Mesothelial cell of epicardium (in vitro differentiated cells): ENCODE data around the gene PMVK. TPM values are rescaled to one million over a fixed set of nuclear protein-coding genes. Genes with fewer than 3 reads are reported as not detected.
A peak's percentile ranks its signal among the peaks of the same experiment; 100 is the strongest.

Source experiments
- DNase-seq, 2 experiments: peaks; one replicate each; pipeline ENCODE4 v3.0.0; 2021; ENCODE audit warnings: low spot score in 2 of 2; ENCODE audit not compliant: unreplicated experiment in 2 of 2
- H3K27ac Mint-ChIP-seq: 2 replicates; pipeline ENCODE4 v1.8.0; 2021; ENCODE audit warnings: mixed read lengths
- H3K27me3 Mint-ChIP-seq: 2 replicates; pipeline ENCODE4 v1.8.0; 2021; ENCODE audit warnings: low read depth, mixed read lengths
- H3K36me3 Mint-ChIP-seq: 2 replicates; pipeline ENCODE4 v1.8.0; 2021; ENCODE audit warnings: mixed read lengths
- H3K4me1 Mint-ChIP-seq: 2 replicates; pipeline ENCODE4 v1.8.0; 2021; ENCODE audit warnings: mixed read lengths
- H3K4me3 Mint-ChIP-seq: 2 replicates; pipeline ENCODE4 v1.8.0; 2021; ENCODE audit warnings: mild to moderate bottlenecking, moderate library complexity, mixed read lengths
- H3K9me3 Mint-ChIP-seq: 2 replicates; pipeline ENCODE4 v1.8.0; 2021; ENCODE audit warnings: mixed read lengths
- total RNA-seq: library from RNA; stranded (reverse); gene quantifications from 3 replicates; pipeline ENCODE4 v1.2.1, GENCODE V29; 2021
- TF ChIP-seq, protein P1 (sequence below): fragments of 200-600 bp; sonication (generic); IDR thresholded peaks from one replicate; pipeline ENCODE4 v1.5.0; 2021; ENCODE audit warnings: antibody characterized with exemption; ENCODE audit not compliant: unreplicated experiment

Gene PMVK
- total RNA-seq, 1 donor from 2014 or later = 20.5 TPM

DNA sequence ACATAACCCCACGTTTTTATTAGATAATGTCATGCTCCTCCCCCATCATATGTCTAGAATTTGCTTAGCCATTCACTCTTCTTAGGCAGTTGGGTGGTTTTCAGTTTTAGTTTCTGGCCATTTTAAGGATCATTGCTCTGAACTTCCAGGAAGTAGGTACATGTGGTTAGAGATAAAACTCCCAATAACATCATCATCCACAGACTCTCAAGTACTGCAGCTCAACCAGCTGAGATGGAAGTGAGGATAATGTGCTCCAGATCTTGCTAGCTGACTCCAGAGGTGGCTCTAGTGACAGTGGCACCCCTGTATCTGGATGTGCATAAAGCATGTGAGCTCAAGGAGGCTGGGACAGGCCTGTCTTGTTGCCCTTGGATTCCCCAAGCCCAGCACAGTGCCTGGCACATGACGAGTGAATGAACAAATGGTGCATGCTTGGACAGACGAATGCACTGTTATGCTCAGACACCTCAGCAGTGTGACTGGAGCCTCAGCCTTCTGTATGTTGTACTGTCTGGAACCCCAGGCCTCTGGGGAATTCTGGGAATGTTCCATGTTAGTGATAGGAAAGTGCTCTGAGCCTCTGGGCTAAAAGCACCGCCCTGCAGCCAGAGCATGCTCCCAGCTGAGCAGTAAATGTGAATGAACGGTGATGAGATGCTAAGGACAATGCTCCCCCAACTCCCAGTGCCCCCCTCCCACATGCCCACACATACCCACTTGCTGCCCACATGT is 50.1 kb downstream of the PMVK start:
- DNase-seq = no peak
- TF ChIP-seq, protein P1, sequence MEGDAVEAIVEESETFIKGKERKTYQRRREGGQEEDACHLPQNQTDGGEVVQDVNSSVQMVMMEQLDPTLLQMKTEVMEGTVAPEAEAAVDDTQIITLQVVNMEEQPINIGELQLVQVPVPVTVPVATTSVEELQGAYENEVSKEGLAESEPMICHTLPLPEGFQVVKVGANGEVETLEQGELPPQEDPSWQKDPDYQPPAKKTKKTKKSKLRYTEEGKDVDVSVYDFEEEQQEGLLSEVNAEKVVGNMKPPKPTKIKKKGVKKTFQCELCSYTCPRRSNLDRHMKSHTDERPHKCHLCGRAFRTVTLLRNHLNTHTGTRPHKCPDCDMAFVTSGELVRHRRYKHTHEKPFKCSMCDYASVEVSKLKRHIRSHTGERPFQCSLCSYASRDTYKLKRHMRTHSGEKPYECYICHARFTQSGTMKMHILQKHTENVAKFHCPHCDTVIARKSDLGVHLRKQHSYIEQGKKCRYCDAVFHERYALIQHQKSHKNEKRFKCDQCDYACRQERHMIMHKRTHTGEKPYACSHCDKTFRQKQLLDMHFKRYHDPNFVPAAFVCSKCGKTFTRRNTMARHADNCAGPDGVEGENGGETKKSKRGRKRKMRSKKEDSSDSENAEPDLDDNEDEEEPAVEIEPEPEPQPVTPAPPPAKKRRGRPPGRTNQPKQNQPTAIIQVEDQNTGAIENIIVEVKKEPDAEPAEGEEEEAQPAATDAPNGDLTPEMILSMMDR = no peak
- Mint-ChIP-seq H3K27ac (no peak overlapping the region), H3K9me3 (no peaks in the 10 kb centered on the region), H3K4me1 (peaks cover 10% of the 10 kb centered on the region), H3K27me3 (peaks cover 20% of the 10 kb centered on the region), H3K4me3 (no peak overlapping the region), H3K36me3 (no peaks in the 10 kb centered on the region)

DNA sequence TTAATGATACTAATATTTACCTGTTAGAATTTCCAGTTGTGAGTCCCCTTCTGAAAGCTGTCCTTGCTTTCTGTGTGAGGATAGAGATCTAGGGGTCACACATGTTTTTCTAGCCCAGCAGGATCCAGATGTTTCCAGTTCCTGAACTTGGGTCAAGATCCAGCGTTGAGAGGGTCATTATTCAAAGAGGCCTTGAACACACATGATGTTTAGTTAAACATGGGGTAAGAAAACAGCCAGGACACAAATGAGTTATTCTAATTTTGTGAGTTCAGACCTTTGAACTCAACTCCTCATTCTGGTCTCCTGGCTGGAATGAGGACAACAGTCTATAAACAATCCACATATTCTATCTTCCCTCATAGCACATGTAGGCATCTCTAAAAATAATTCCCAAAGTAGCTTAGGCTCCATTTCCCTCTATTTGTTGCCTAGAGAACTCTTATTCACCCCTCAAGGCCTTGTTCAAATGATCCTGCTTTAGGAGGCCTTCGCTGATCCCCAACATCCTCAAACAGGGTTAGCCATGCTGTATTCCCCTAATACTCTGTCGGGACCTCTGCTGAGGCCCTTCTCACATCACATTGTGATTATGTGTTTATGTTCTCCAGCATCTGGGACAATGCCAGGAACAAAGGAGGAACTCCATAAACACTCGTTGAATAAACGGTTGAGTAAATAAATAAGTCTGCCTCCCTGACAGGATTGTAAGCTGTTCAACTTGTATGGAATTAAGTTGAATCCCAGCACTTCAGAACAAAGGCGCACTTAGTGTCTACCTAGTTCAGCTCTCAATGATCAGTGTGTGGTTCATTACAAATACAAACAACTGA is 51.4 kb downstream of the PMVK start:
- H3K4me1 Mint-ChIP-seq = peaks cover 7% of the 10 kb centered on the region
- no peak for DNase-seq
- no peaks in the 10 kb centered on the region for H3K36me3 Mint-ChIP-seq
- TF ChIP-seq, protein P1 = no peak
- H3K27ac Mint-ChIP-seq = no peak overlapping the region
- H3K4me3 Mint-ChIP-seq = no peak overlapping the region
- peaks cover 22% of the 10 kb centered on the region for H3K27me3 Mint-ChIP-seq
- no peaks in the 10 kb centered on the region for H3K9me3 Mint-ChIP-seq

DNA sequence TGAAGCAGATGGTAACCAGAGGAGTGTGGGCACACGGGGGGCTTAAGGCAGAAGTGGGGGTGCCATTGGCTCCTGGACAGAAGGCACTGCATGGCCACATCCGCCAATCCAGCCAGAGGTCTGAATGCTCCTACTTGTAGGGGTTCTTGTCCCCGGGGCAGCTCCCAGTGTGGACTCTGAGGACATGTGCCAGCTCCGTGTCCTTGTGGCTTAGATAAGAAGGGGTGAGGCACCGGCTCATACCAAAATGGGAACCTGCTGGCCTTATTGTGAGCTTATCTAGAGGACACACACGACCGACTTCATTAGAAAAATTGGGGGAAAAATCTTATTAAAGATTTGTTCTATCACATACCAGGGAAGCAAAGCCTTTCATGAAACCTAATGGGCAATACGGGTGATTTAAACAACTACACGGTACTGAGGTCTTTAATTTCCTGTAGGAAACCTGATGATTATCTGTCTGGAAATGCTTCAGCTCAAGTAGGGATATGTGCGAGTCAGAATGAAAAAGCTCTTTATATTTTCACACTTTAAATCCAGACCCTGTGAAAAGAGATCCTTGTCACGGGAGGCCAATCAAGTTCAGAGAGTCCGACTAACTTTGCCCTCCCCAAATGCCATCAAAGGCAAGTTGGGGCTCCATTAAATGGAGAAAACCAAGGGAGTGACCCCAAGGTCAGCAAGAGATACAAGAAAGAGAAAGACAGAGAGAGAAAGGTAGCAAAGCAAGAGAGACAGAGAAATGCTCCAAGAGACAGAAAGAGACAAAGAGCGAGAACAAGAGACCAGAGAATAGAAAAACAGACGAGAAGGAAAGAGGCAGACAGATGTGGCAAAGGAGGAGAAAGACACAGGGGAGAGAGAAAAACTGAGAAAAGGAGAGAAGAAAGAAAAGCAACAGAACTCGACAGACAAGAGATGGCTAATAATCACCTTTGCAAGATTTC is 52.3 kb downstream of the PMVK start:
- peaks cover 7% of the 10 kb centered on the region for H3K4me1 Mint-ChIP-seq
- H3K36me3 Mint-ChIP-seq = no peaks in the 10 kb centered on the region
- H3K9me3 Mint-ChIP-seq = no peaks in the 10 kb centered on the region
- H3K27ac Mint-ChIP-seq = peak overlapping the region; percentile 5
- TF ChIP-seq, protein P1 = no peak
- DNase-seq = no peak
- no peak overlapping the region for H3K4me3 Mint-ChIP-seq
- peaks cover 25% of the 10 kb centered on the region for H3K27me3 Mint-ChIP-seq

DNA sequence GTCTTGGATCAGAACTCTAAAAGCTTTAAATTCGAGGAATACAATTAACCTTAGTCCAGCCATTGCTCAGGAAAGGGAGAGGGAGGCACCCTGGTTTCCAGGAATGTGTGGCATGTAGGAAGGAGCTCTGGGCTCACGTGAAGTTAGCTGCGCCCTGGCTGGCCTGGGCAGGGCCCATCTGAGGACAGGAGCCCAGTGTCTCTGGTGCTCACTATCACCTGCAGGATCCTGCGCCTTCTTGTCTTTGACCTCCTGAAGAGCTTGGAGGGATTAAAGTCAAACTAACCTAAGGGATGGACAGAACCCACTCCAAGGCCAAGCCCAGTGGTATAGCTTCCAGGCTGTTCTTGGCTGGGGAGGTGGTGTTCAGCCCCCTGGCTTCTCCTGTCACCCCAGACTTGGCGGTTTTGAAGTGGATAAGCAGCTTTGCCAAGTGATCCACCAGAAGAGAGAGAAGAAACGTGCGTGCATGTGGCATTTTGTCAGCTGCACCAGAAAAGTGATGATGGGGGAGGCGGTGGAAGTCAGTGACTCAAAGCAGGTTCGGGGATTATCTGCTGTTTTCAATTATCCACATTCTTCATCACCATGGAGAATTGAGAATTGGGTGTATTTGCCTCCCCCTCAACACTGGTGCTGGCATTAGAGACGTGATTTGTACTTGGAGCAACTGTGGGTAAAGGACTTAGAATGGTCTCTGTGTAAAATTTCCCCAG is 54.5 kb downstream of the PMVK start:
- no peak for DNase-seq
- H3K27me3 Mint-ChIP-seq = peaks cover 10% of the 10 kb centered on the region
- H3K27ac Mint-ChIP-seq = peak overlapping the region; percentile 43
- H3K4me3 Mint-ChIP-seq = no peak overlapping the region
- H3K36me3 Mint-ChIP-seq = no peaks in the 10 kb centered on the region
- TF ChIP-seq, protein P1 = no peak
- no peaks in the 10 kb centered on the region for H3K9me3 Mint-ChIP-seq
- H3K4me1 Mint-ChIP-seq = peaks cover 7% of the 10 kb centered on the region

DNA sequence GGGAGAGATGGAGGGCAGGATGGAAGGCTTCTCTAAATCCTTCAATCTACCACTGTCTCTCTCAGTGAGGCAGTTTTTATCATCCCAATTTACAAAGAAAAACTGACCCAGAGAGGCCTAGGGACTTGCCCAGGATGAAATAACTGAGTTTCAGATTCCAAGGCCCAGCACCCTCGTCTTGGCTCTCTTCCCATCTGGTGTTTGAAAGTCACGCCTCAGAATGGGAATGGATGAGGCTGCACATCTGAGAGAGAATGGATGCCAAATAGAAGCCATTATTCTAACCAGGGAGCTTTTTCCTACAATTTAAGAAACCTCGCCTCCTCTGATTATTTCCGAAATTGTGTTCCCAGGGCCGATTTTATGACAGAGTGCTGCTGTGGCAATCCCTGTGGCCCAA is 55.8 kb downstream of the PMVK start:
- peaks cover 13% of the 10 kb centered on the region for H3K27me3 Mint-ChIP-seq
- H3K4me3 Mint-ChIP-seq = no peak overlapping the region
- TF ChIP-seq, protein P1 = no peak
- no peak for DNase-seq
- no peaks in the 10 kb centered on the region for H3K9me3 Mint-ChIP-seq
- no peaks in the 10 kb centered on the region for H3K36me3 Mint-ChIP-seq
- peaks cover 7% of the 10 kb centered on the region for H3K4me1 Mint-ChIP-seq
- no peak overlapping the region for H3K27ac Mint-ChIP-seq
